ENCODE measurements around the gene BTBD1. TPM values are rescaled to one million over a fixed set of nuclear protein-coding genes. Genes with fewer than 3 reads are reported as not detected.

Gene BTBD1
- total and polyA plus RNA-seq, 7 donors = 93.5 to 193 (median 151) TPM

DNA sequence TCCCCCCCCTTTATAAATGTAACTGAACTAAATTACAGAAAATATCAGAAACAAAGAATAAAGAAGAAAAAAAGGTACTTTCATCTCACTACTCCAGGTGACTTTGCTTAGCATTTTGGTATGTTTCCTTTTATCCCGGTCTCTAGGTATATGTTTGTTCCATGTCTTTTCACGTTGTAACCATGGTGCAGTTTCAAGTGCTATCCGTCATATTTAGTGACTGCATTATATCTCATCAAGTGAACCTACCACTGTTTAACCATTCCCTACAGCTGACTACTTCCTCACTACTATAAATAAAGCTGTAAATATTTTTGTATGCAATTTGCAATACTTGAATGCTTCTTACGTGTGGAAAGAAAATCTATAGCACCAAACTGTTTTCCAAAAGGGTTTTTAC lies 2.2 kb downstream of the BTBD1 start:
- peak overlapping the region; percentile 97 for H3K4me3 ChIP-seq
- 15 to 20% (median 19%) methylated on average over 4 of the region's 4 CpGs for WGBS, 3 donors
- TF ChIP-seq, protein P1, sequence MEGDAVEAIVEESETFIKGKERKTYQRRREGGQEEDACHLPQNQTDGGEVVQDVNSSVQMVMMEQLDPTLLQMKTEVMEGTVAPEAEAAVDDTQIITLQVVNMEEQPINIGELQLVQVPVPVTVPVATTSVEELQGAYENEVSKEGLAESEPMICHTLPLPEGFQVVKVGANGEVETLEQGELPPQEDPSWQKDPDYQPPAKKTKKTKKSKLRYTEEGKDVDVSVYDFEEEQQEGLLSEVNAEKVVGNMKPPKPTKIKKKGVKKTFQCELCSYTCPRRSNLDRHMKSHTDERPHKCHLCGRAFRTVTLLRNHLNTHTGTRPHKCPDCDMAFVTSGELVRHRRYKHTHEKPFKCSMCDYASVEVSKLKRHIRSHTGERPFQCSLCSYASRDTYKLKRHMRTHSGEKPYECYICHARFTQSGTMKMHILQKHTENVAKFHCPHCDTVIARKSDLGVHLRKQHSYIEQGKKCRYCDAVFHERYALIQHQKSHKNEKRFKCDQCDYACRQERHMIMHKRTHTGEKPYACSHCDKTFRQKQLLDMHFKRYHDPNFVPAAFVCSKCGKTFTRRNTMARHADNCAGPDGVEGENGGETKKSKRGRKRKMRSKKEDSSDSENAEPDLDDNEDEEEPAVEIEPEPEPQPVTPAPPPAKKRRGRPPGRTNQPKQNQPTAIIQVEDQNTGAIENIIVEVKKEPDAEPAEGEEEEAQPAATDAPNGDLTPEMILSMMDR (IDR thresholded peaks at IDR 0.05) = no peak
- peaks cover 0 to 5% of the 10 kb centered on the region in 2 donors for H3K36me3 ChIP-seq (ENCODE audit: insufficient read depth in 1 of 2, low read depth in 1 of 2)
- ATAC-seq (peak in 1 of 4 donors; percentile 28), DNase-seq (no peak)
- peak overlapping the region; percentile 99 for H3K27ac ChIP-seq
- peaks cover 51% of the 10 kb centered on the region for H3K4me1 ChIP-seq
- H3K27me3 ChIP-seq (ENCODE audit: insufficient read depth in 3 of 3, low read length in 2 of 3) = no peaks in the 10 kb centered on the region
- intact Hi-C loops (cut with DNase I) = loop anchor here (5.0 kb wide), 1 partner anchor 42 kb away; the partner anchor contains the start of gene TM6SF1 (in 2 of the 2)
- no peaks in the 10 kb centered on the region for H3K9me3 ChIP-seq

DNA sequence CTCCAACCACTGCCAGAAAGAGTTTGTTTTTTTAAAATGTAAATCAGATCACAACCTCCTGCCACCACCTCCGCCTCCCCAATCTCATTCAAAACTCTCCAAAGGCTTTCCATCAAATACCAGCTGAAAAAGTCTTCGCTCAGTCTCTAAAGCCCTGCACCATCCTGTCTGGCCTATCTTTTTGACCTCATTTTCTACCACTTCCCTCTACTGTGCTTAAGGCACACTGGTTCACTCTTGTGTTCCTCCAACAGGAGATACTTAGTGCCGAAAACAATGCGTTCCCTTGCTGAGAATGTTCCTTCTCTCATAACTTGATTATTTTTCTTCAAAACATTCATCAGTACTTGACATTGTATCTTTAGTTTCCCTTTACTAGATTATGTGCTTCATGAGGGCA lies 3.5 kb downstream of the BTBD1 start:
- TF ChIP-seq, protein P1 (IDR thresholded peaks at IDR 0.05) = no peak
- ATAC-seq = no peak
- H3K27ac ChIP-seq = peak overlapping the region; percentile 99
- H3K4me3 ChIP-seq = peak overlapping the region; percentile 97
- H3K36me3 ChIP-seq (ENCODE audit: insufficient read depth in 1 of 2, low read depth in 1 of 2) = peaks cover 0 to 5% of the 10 kb centered on the region in 2 donors
- H3K27me3 ChIP-seq (ENCODE audit: insufficient read depth in 3 of 3, low read length in 2 of 3) = no peaks in the 10 kb centered on the region
- H3K9me3 ChIP-seq = no peaks in the 10 kb centered on the region
- intact Hi-C loops (cut with DNase I) = no loop called here
- no peak for DNase-seq
- WGBS, 3 donors = 76 to 83% (median 81%) methylated on average over 4 of the region's 4 CpGs
- H3K4me1 ChIP-seq = peaks cover 60% of the 10 kb centered on the region

DNA sequence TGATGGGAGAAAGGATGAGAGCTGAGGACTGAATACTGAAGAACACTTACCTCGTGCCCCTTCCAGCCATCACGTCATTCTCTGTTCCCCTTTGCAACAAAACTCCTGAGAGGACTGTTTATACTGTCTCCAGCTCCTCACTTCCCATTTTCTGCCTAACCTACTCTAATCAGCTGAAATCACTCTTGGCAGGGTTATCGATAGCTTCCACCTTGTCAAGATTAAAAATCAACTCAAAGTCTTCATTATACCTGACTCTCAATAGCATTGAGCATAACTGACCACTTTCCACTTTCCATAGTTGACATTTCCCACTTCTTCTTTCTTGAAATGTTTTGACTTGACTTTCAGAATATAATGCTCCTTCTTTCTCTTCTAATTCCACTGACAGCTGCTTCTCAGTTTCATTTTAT lies 4.3 kb downstream of the BTBD1 start:
- H3K36me3 ChIP-seq (ENCODE audit: insufficient read depth in 1 of 2, low read depth in 1 of 2) = peaks cover 0 to 5% of the 10 kb centered on the region in 2 donors
- WGBS, 3 donors = 41 to 49% (median 47%) methylated on average over 3 of the region's 3 CpGs
- intact Hi-C loops (cut with DNase I) = no loop called here
- no peaks in the 10 kb centered on the region for H3K27me3 ChIP-seq (ENCODE audit: insufficient read depth in 3 of 3, low read length in 2 of 3)
- H3K27ac ChIP-seq = peak overlapping the region; percentile 99
- ATAC-seq (no peak), DNase-seq (no peak)
- no peaks in the 10 kb centered on the region for H3K9me3 ChIP-seq
- H3K4me1 ChIP-seq = peaks cover 68% of the 10 kb centered on the region
- H3K4me3 ChIP-seq = peak overlapping the region; percentile 97
- TF ChIP-seq, protein P1 (IDR thresholded peaks at IDR 0.05) = no peak

DNA sequence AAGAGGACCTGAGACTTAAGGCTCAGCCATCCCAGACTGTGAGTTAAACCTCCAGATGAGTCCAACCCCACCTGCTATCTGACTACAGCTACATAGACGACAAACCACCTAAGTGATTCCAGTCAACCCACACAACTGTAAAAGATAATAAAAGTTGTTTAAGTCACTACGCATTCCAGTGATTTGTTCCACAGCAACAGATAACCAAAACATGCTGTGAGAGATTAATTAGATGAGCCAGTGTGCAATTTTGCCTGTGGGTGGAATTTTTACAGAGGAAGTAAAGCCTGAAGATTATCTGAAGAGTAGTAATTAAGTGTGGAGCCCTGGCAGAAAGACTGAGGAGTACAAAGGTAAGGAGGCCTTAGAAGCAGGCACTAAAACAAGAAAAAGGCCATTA lies 5.4 kb downstream of the BTBD1 start:
- TF ChIP-seq, protein P1 (IDR thresholded peaks at IDR 0.05) = no peak
- peak overlapping the region; percentile 97 for H3K4me3 ChIP-seq
- WGBS, 3 donors = 31 to 53% (median 38%) methylated on average over 2 of the region's 2 CpGs
- no peaks in the 10 kb centered on the region for H3K27me3 ChIP-seq (ENCODE audit: insufficient read depth in 3 of 3, low read length in 2 of 3)
- DNase-seq = no peak
- no peak for ATAC-seq
- intact Hi-C loops (cut with DNase I) = no loop called here
- peaks cover 0 to 5% of the 10 kb centered on the region in 2 donors for H3K36me3 ChIP-seq (ENCODE audit: insufficient read depth in 1 of 2, low read depth in 1 of 2)
- peak overlapping the region; percentile 99 for H3K27ac ChIP-seq
- H3K4me1 ChIP-seq = peaks cover 79% of the 10 kb centered on the region
- H3K9me3 ChIP-seq = no peaks in the 10 kb centered on the region
